ENCODE data around the gene DDAH2.

DNA sequence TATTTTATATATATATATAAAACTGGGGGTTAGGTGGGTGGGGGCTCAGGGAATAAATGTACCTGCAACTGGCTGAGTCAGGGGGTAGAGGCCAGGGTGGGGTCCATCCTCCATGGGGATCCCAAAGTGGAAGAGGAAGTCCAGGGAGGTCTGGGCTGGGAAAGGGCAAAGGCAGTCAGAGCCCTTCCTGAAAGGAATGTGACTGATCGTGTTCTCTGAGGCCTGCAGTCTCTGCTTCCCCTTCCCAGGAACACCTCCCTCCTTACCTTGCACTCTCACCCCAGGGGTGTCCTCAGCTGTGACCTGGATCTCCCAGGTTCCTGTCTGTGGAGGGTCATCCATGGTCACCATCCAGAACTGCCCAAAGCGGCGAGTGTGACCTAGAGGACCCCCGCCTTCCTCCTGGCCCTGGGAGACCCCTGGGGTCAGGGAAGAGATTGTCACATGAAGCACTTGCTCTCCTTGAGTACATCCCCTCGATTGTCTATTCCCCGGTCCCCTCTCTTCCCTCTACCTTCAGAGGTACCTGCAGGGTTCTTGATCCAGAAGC, 38.1 kb upstream of the DDAH2 start:
- TF ChIP-seq, protein P1, sequence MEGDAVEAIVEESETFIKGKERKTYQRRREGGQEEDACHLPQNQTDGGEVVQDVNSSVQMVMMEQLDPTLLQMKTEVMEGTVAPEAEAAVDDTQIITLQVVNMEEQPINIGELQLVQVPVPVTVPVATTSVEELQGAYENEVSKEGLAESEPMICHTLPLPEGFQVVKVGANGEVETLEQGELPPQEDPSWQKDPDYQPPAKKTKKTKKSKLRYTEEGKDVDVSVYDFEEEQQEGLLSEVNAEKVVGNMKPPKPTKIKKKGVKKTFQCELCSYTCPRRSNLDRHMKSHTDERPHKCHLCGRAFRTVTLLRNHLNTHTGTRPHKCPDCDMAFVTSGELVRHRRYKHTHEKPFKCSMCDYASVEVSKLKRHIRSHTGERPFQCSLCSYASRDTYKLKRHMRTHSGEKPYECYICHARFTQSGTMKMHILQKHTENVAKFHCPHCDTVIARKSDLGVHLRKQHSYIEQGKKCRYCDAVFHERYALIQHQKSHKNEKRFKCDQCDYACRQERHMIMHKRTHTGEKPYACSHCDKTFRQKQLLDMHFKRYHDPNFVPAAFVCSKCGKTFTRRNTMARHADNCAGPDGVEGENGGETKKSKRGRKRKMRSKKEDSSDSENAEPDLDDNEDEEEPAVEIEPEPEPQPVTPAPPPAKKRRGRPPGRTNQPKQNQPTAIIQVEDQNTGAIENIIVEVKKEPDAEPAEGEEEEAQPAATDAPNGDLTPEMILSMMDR (IDR thresholded peaks at IDR 0.05), result no peak
- no peak for TF ChIP-seq POLR2A (IDR thresholded peaks at IDR 0.05)
- no peak for TF ChIP-seq POLR2AphosphoS5 (IDR thresholded peaks at IDR 0.05)
- no peak for TF ChIP-seq EP300 (IDR thresholded peaks at IDR 0.05)
